K562 (cell line): ENCODE measurements around the gene P2RY6. TPM values are rescaled to one million over a fixed set of nuclear protein-coding genes. Genes with fewer than 3 reads are reported as not detected.

Experiments used
- ATAC-seq: fragments of 200-7000 bp; cut with Tn5 transposase; 3 replicates; pipeline ENCODE4 v1.9.1; 2020; ENCODE audit warnings: moderate library complexity
- BruUV-seq: library from RNA; stranded (reverse); fragments of 400-500 nt; replicated peaks from 2 replicates; lab custom pipeline; 2021; lab: Mats Ljungman, UMichigan
- CTCF ChIA-PET: fragments of 300-600 bp; formaldehyde crosslinking; extraction: SDS; loops from one replicate; lab custom pipeline; 2021; ENCODE audit warnings: low intra/inter-chr PET ratio; lab: Yijun Ruan, JAX
- POLR2A ChIA-PET: fragments of 300-600, 350-650 bp; sonication (Branson Sonifier 250); formaldehyde crosslinking; extraction: SDS; loops from one replicate; lab custom pipeline; 2021; ENCODE audit warnings: antibody characterized with exemption, inconsistent platforms; lab: Yijun Ruan, JAX
- DNase-seq, 4 experiments: peaks; one replicate each; pipeline versions ENCODE4 v3.0.0 to v3.0.0-alpha.2; 2011 to 2018; ENCODE audit warnings: low spot score in 3 of 4, mixed read lengths in 3 of 4; ENCODE audit errors: extremely low read depth in 1 of 4
- FAIRE-seq: peaks from 2 replicates; lab custom pipeline; 2011; peaks lifted over from hg19 to GRCh38; lab: Jason Lieb, UNC
- H2AFZ ChIP-seq: 2 replicates; pipeline ENCODE4 v1.6.0; 2011; ENCODE audit warnings: low read depth, low read length, control low read depth, inconsistent platforms
- H3K27ac ChIP-seq: fragments of 200-600 bp; 3 replicates; pipeline ENCODE4 v1.8.0; 2011; ENCODE audit warnings: low read depth, mild to moderate bottlenecking, control low read depth, inconsistent platforms, low read length, moderate library complexity, mixed read lengths; ENCODE audit errors: extremely low read depth
- H3K27me3 ChIP-seq, 2 experiments: fragments of 300-600 bp in 1 of 2; 2 replicates in 1 of 2; 3 replicates in 1 of 2; pipeline versions ENCODE4 v1.6.0 to v1.8.0; 2011; ENCODE audit warnings: inconsistent platforms in 2 of 2, low read length in 2 of 2, mild to moderate bottlenecking in 1 of 2, mixed read lengths in 1 of 2, moderate library complexity in 1 of 2; ENCODE audit not compliant: control insufficient read depth in 2 of 2, insufficient read depth in 2 of 2
- H3K36me3 ChIP-seq: fragments of 300-600 bp; 3 replicates; pipeline ENCODE4 v1.8.0; 2011; ENCODE audit warnings: mild to moderate bottlenecking, low read length, inconsistent platforms; ENCODE audit not compliant: control insufficient read depth, insufficient read depth
- H3K4me1 ChIP-seq, 2 experiments: fragments of 200-600 bp in 1 of 2; replicated peaks in 1 of 2; 2 replicates in 1 of 2; 3 replicates in 1 of 2; pipeline versions ENCODE4 v1.5.1 to v1.8.0; 2011; ENCODE audit warnings: inconsistent platforms in 2 of 2, low read length in 2 of 2, mild to moderate bottlenecking in 1 of 2, mixed read lengths in 1 of 2, moderate library complexity in 1 of 2; ENCODE audit not compliant: control insufficient read depth in 2 of 2, insufficient read depth in 2 of 2
- H3K4me2 ChIP-seq: 2 replicates; pipeline ENCODE4 v1.6.1; 2011; ENCODE audit warnings: low read length, control low read depth, inconsistent platforms, mixed read lengths; ENCODE audit not compliant: insufficient read depth
- H3K4me3 ChIP-seq: fragments of 200-600 bp; sonication (generic), shearing (Covaris generic); 2 replicates; pipeline ENCODE4 v1.5.1; 2016; ENCODE audit warnings: control low read depth, inconsistent platforms
- H3K79me2 ChIP-seq: fragments of 200-600 bp; 3 replicates; pipeline ENCODE4 v1.8.0; 2011; ENCODE audit warnings: low read length, inconsistent platforms; ENCODE audit not compliant: control insufficient read depth, insufficient read depth
- H3K9ac ChIP-seq, 2 experiments: 2 replicates each; pipeline versions ENCODE4 v1.6.0 to v1.6.1; 2011; ENCODE audit warnings: low read depth in 2 of 2, low read length in 2 of 2, control low read depth in 1 of 2, inconsistent platforms in 1 of 2, mild to moderate bottlenecking in 1 of 2, mixed read lengths in 1 of 2; ENCODE audit not compliant: insufficient read depth in 1 of 2
- H3K9me1 ChIP-seq: one replicate; pipeline ENCODE4 v1.6.0; 2011; ENCODE audit warnings: inconsistent platforms, mild to moderate bottlenecking, low read length, moderate library complexity; ENCODE audit not compliant: control insufficient read depth, insufficient read depth
- H3K9me3 ChIP-seq: replicated peaks from 2 replicates; pipeline ENCODE4 v1.5.1; 2011; ENCODE audit warnings: low read depth, low read length, inconsistent platforms; ENCODE audit not compliant: control insufficient read depth, insufficient read depth
- H4K20me1 ChIP-seq: replicated peaks from 2 replicates; pipeline ENCODE4 v1.6.1; 2011; ENCODE audit warnings: low read length, inconsistent platforms, mixed read lengths; ENCODE audit not compliant: control insufficient read depth, insufficient read depth
- EGR1 ChIP-seq: fragments of 450-650 bp; conservative IDR thresholded peaks from 2 replicates; pipeline ENCODE4 v1.6.1; 2017; ENCODE audit warnings: mild to moderate bottlenecking
- ELF4 ChIP-seq: fragments of 450-650 bp; formaldehyde crosslinking; IDR thresholded peaks from 2 replicates; pipeline ENCODE4 v1.4.0; 2022; ENCODE audit warnings: missing genetic modification characterization
- FIP1L1 ChIP-seq: fragments of 200-400 bp; formaldehyde crosslinking; IDR thresholded peaks from 2 replicates; pipeline ENCODE4 v1.6.1; 2018; ENCODE audit warnings: mild to moderate bottlenecking, low read depth, low read length; ENCODE audit not compliant: poor library complexity, severe bottlenecking
- HDAC8 ChIP-seq: fragments of 450-650 bp; IDR thresholded peaks from 2 replicates; pipeline ENCODE4 v1.6.1; 2016; ENCODE audit warnings: mild to moderate bottlenecking, missing genetic modification characterization, moderate library complexity, missing compliant biosample characterization
- KDM1A ChIP-seq, 2 experiments: fragments of 450-650 bp; IDR thresholded peaks; 2 replicates each; pipeline ENCODE4 v1.6.1; 2016; ENCODE audit warnings: mild to moderate bottlenecking in 2 of 2
- RCOR1 ChIP-seq, 2 experiments: IDR thresholded peaks; 2 replicates each; pipeline ENCODE4 v1.6.1; 2012; ENCODE audit warnings: low read depth in 2 of 2, low read length in 2 of 2, borderline replicate concordance in 1 of 2, improper control_type of control experiment in 1 of 2
- ZBED1 ChIP-seq: IDR thresholded peaks from 2 replicates; pipeline ENCODE4 v1.6.1; 2014
- ZEB2 ChIP-seq: fragments of 450-650 bp; IDR thresholded peaks from 2 replicates; pipeline ENCODE4 v1.6.1; 2016
- ZKSCAN3 ChIP-seq: fragments of 250-450 bp; sonication (Bioruptor Pico); IDR thresholded peaks from 2 replicates; pipeline ENCODE4 v1.4.0; 2020
- ZNF133 ChIP-seq: fragments of 250-450 bp; sonication (Bioruptor Pico); IDR thresholded peaks from 2 replicates; pipeline ENCODE4 v1.4.0; 2020; ENCODE audit warnings: mild to moderate bottlenecking
- ZNF146 ChIP-seq: IDR thresholded peaks from one replicate; pipeline ENCODE4 v1.6.1; 2018; ENCODE audit warnings: missing compliant biosample characterization; ENCODE audit not compliant: unreplicated experiment
- WGBS: fragments of 100-300 bp; shearing (Covaris generic); methylation state at CpG from one replicate; pipeline ENCODE4 v1.1.6; 2016; ENCODE audit warnings: low coverage, mixed read lengths; ENCODE audit not compliant: insufficient coverage; ENCODE audit errors: missing lambda C conversion rate; 5-methylcytosine and 5-hydroxymethylcytosine counted together
- in situ Hi-C: fragments of 300-500 bp; cut with MboI; formaldehyde crosslinking; loops from 4 replicates; pipeline ENCODE4 v1.15.0; 2018; ENCODE audit warnings: inconsistent platforms, mixed read lengths
- intact Hi-C: fragments of 100-400 bp; cut with micrococcal nuclease; formaldehyde crosslinking; loops from 2 replicates; pipeline ENCODE4 v1.14.2; 2022
- polyA plus RNA-seq, 8 experiments: library from polyadenylated mRNA; depleted of rRNA in 4 of 8; stranded (reverse) in 5 of 8; unstranded in 3 of 8; fragments of >200 nt; fragmentation: Nextera tagmentation in 2 of 8; fragmentation: Illumina TruSeq in 1 of 8; extraction: Ambion mirVana in 2 of 8; extraction: Trizol in 1 of 8; gene quantifications; 2 replicates each; pipeline versions ENCODE4 v1.2.1 to v1.2.3, GENCODE V29; 2011 to 2014; ENCODE audit warnings: inconsistent platforms in 1 of 8, missing spikeins in 1 of 8
- total RNA-seq, 7 experiments: library from RNA; depleted of rRNA in 6 of 7; stranded (reverse); fragments of >200 nt in 6 of 7; fragmentation: Illumina TruSeq in 2 of 7; extraction: Trizol in 2 of 7; gene quantifications; 2 replicates each; pipeline versions ENCODE4 v1.2.1 to v1.2.3, GENCODE V29; 2011 to 2021; ENCODE audit warnings: low replicate concordance in 1 of 7
- TF ChIP-seq, protein P1 (sequence below): fragments of 450-650 bp; IDR thresholded peaks from 2 replicates; pipeline ENCODE4 v1.6.1; 2014; ENCODE audit warnings: low read depth, mild to moderate bottlenecking, moderate library complexity, borderline replicate concordance
- TF ChIP-seq, protein P2 (sequence below): fragments of 250-450 bp; sonication (Bioruptor Pico); IDR thresholded peaks from 2 replicates; pipeline ENCODE4 v1.4.0; 2020; ENCODE audit warnings: borderline replicate concordance
- TF ChIP-seq, protein P3 (sequence below): fragments of 250-450 bp; sonication (Bioruptor Pico); IDR thresholded peaks from 2 replicates; pipeline ENCODE4 v1.8.0; 2021; ENCODE audit warnings: mild to moderate bottlenecking, moderate library complexity
- TF ChIP-seq, protein P4 (sequence below), 2 experiments: fragments of 450-650 bp in 1 of 2; IDR thresholded peaks; 2 replicates each; pipeline ENCODE4 v1.6.1; 2011 to 2017; ENCODE audit warnings: low read depth in 2 of 2, antibody characterized with exemption in 1 of 2, borderline replicate concordance in 1 of 2, low read length in 1 of 2, mild to moderate bottlenecking in 1 of 2, mixed read lengths in 1 of 2; ENCODE audit not compliant: control insufficient read depth in 1 of 2

P2RY6 gene
- total and polyA plus RNA-seq, 9 of the 15 experiments (the other 6 are each of a cell fraction or from before 2014, with no cell fraction given), result not detected

DNA sequence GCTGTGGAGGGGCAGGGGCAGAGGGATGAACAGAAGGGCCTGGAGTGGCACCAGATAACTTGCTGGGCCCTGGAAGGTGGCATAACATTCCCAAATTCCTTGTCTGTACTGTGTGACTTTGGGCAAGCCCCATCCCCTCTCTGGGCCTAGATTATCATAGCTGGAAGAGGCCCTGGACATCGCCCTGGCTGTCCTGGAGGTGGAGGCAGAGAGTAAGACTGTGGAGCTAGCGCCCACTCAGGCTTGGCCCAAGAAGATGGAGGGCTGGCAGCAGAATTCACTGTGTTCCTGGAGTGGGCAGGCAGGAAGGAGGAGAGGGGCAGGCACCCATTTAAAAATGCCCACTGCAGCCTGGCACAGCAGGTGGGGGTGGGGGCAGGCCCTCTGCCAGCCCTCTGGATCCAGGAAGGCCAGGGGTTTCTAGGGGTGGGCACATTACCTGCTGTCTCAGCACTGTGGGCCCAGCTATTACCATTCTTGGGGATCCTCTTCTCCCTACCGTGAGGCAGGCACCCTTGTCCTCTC, 58.5 kb downstream of the P2RY6 start:
- H4K20me1 ChIP-seq, result peaks cover 1% of the 10 kb centered on the region
- no peak overlapping the region for H3K9ac ChIP-seq
- ChIA-PET POLR2A (no interaction called here), CTCF (no interaction called here)
- intact Hi-C loops, result loop anchor here (5.0 kb wide), 1 partner anchor 498 kb away; no protein-coding TSS in a partner anchor
- BruUV-seq, result no TSS peak
- peaks cover 13 to 16% of the 10 kb centered on the region in 2 experiments; a peak in 4 of 5 replicates for H3K4me1 ChIP-seq
- in situ Hi-C loops, result no loop called here
- no peaks in the 10 kb centered on the region for H3K9me3 ChIP-seq
- H3K36me3 ChIP-seq, result no peaks in the 10 kb centered on the region
- H3K27me3 ChIP-seq, result no peaks in the 10 kb centered on the region
- FAIRE-seq (no peak), DNase-seq (peak; percentile 29 to 54 (median 46)), ATAC-seq (peak; percentile 72)
- no peak overlapping the region; the same call in 2 of the 3 replicates for H3K27ac ChIP-seq
- 21% methylated on average over 3 of the region's 3 CpGs for WGBS
- H3K4me3 ChIP-seq, result no peak overlapping the region
- H3K4me2 ChIP-seq, result no peak overlapping the region
- no peak overlapping the region for H2AFZ ChIP-seq
- H3K9me1 ChIP-seq, result no peaks in the 10 kb centered on the region
- no peaks in the 10 kb centered on the region for H3K79me2 ChIP-seq
- TF ChIP-seq ELF4 (no peak), EGR1 (peak; percentile 39; the same call in 1 of the 2 replicates), ZNF133 (no peak), ZBED1 (no peak), ZNF146 (CRISPR knock-in tag) (no peak), ZEB2 (no peak), RCOR1 (IDR thresholded peaks at IDR 0.05; ENCODE audit: borderline replicate concordance in 1 of 2, low read depth in 2 of 2, low read length in 2 of 2) (peak in 1 of 2 experiments; percentile 27; a peak in 1 of 4 replicates), HDAC8 (no peak), ZKSCAN3 (CRISPR knock-in tag) (no peak), FIP1L1 (no peak), KDM1A (IDR thresholded peaks at IDR 0.05) (0 out of 4 replicates have a peak, but pooled peaks of 1 of the 2 experiments have one; percentile 19)
- TF ChIP-seq, protein P1, sequence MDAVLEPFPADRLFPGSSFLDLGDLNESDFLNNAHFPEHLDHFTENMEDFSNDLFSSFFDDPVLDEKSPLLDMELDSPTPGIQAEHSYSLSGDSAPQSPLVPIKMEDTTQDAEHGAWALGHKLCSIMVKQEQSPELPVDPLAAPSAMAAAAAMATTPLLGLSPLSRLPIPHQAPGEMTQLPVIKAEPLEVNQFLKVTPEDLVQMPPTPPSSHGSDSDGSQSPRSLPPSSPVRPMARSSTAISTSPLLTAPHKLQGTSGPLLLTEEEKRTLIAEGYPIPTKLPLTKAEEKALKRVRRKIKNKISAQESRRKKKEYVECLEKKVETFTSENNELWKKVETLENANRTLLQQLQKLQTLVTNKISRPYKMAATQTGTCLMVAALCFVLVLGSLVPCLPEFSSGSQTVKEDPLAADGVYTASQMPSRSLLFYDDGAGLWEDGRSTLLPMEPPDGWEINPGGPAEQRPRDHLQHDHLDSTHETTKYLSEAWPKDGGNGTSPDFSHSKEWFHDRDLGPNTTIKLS, result no peak
- TF ChIP-seq, protein P2, sequence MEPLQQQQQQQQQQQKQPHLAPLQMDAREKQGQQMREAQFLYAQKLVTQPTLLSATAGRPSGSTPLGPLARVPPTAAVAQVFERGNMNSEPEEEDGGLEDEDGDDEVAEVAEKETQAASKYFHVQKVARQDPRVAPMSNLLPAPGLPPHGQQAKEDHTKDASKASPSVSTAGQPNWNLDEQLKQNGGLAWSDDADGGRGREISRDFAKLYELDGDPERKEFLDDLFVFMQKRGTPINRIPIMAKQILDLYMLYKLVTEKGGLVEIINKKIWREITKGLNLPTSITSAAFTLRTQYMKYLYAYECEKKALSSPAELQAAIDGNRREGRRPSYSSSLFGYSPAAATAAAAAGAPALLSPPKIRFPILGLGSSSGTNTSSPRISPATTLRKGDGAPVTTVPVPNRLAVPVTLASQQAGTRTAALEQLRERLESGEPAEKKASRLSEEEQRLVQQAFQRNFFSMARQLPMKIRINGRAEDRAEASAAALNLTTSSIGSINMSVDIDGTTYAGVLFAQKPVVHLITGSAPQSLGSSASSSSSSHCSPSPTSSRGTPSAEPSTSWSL (CRISPR knock-in tag), result no peak
- TF ChIP-seq, protein P3, sequence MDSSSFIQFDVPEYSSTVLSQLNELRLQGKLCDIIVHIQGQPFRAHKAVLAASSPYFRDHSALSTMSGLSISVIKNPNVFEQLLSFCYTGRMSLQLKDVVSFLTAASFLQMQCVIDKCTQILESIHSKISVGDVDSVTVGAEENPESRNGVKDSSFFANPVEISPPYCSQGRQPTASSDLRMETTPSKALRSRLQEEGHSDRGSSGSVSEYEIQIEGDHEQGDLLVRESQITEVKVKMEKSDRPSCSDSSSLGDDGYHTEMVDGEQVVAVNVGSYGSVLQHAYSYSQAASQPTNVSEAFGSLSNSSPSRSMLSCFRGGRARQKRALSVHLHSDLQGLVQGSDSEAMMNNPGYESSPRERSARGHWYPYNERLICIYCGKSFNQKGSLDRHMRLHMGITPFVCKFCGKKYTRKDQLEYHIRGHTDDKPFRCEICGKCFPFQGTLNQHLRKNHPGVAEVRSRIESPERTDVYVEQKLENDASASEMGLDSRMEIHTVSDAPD (CRISPR knock-in tag), result no peak
- TF ChIP-seq, protein P4, sequence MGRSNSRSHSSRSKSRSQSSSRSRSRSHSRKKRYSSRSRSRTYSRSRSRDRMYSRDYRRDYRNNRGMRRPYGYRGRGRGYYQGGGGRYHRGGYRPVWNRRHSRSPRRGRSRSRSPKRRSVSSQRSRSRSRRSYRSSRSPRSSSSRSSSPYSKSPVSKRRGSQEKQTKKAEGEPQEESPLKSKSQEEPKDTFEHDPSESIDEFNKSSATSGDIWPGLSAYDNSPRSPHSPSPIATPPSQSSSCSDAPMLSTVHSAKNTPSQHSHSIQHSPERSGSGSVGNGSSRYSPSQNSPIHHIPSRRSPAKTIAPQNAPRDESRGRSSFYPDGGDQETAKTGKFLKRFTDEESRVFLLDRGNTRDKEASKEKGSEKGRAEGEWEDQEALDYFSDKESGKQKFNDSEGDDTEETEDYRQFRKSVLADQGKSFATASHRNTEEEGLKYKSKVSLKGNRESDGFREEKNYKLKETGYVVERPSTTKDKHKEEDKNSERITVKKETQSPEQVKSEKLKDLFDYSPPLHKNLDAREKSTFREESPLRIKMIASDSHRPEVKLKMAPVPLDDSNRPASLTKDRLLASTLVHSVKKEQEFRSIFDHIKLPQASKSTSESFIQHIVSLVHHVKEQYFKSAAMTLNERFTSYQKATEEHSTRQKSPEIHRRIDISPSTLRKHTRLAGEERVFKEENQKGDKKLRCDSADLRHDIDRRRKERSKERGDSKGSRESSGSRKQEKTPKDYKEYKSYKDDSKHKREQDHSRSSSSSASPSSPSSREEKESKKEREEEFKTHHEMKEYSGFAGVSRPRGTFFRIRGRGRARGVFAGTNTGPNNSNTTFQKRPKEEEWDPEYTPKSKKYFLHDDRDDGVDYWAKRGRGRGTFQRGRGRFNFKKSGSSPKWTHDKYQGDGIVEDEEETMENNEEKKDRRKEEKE (IDR thresholded peaks at IDR 0.05; ENCODE audit: borderline replicate concordance in 1 of 2, control insufficient read depth in 1 of 2, low read depth in 2 of 2, low read length in 1 of 2), result no peak
